ENCODE data around the gene EXTL1. TPM values are rescaled to one million over a fixed set of nuclear protein-coding genes. Genes with fewer than 3 reads are reported as not detected.

EXTL1 gene
- total and polyA plus RNA-seq, 8 donors, result 0.18 to 26.3 (median 0.31) TPM; not detected in 4

DNA sequence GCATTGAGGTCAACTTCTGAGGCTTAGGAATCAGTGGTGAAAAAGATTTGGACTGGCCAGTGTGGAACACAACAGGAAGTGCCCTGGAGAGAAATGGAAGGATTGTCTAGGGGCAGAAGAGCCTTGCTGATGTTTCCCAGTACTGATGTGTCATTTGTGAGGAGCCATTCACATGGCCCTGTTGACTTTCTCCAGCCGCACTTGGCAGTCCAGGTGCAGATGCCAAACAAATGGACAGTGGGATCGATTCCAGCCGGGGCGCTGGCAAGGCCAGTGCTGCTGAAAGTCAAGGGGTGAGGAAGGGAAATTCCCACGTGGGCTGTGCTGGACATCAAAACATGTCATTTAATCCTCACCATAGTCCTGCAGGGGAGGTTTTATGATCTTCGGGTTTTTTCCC lies 50.7 kb downstream of the EXTL1 start:
- H3K9me3 ChIP-seq, result no peaks in the 10 kb centered on the region
- intact Hi-C loops (cut with DNase I; ENCODE audit: low total_unique reads), result no loop called here
- H3K27ac ChIP-seq, result no peak overlapping the region
- no peak overlapping the region for H3K4me3 ChIP-seq
- no peaks in the 10 kb centered on the region for H3K36me3 ChIP-seq
- H3K4me1 ChIP-seq, result peaks cover 3 to 23% (median 14%) of the 10 kb centered on the region in 4 donors
- no peak for TF ChIP-seq POLR2A (IDR thresholded peaks at IDR 0.05)
- TF ChIP-seq, protein P1, sequence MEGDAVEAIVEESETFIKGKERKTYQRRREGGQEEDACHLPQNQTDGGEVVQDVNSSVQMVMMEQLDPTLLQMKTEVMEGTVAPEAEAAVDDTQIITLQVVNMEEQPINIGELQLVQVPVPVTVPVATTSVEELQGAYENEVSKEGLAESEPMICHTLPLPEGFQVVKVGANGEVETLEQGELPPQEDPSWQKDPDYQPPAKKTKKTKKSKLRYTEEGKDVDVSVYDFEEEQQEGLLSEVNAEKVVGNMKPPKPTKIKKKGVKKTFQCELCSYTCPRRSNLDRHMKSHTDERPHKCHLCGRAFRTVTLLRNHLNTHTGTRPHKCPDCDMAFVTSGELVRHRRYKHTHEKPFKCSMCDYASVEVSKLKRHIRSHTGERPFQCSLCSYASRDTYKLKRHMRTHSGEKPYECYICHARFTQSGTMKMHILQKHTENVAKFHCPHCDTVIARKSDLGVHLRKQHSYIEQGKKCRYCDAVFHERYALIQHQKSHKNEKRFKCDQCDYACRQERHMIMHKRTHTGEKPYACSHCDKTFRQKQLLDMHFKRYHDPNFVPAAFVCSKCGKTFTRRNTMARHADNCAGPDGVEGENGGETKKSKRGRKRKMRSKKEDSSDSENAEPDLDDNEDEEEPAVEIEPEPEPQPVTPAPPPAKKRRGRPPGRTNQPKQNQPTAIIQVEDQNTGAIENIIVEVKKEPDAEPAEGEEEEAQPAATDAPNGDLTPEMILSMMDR (IDR thresholded peaks at IDR 0.05), result no peak
- TF ChIP-seq EP300 (IDR thresholded peaks at IDR 0.05), result no peak
- TF ChIP-seq POLR2AphosphoS5 (IDR thresholded peaks at IDR 0.05), result no peak
- peaks cover 0 to 29% (median 10%) of the 10 kb centered on the region in 3 donors for H3K27me3 ChIP-seq
- 18 to 38% (median 34%) methylated on average over 6 of the region's 6 CpGs for WGBS, 5 donors
- peak in 1 of 2 donors; percentile 70 for DNase-seq

DNA sequence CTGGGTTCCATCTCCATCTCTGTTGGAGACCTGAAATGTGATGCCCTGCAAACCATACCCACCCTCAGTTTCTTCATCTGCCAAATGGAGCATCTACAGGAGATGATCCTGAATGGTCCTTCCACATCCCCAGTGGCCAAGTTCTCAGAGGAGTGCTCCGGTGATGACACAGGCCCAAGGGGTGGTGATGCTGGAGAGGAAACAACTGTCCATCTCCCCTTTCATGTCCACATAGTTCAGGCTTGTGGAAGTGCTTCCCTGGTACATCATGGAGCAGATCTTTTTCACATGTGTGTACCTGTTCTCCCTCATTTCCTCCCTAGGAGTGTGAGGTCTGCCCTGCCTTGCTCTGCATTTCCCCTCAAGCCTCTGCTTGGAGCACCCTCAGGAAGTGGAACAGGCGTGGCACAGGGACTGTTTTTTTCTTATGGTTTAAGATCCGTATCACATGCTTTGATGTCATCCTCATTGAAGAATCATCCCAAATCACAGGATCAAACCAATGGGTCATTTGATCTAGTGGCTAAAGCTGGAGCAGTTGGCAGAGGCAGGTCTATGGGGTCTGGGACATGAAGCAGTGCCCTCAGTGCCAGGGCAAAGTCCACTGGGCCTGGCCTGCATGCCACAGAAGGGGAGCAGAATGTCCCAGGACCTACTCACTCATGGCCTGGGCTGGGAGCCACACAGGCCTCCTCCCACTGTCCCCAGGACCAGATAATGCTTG lies 54.0 kb downstream of the EXTL1 start:
- Histone ChIP-seq H3K4me1 (peaks cover 0 to 34% (median 18%) of the 10 kb centered on the region in 4 donors), H3K9me3 (no peaks in the 10 kb centered on the region), H3K27me3 (peaks cover 0 to 12% (median 10%) of the 10 kb centered on the region in 3 donors), H3K4me3 (no peak overlapping the region), H3K27ac (peak overlapping the region in 1 of 5 donors; percentile 9), H3K36me3 (no peaks in the 10 kb centered on the region)
- DNase-seq, result peak in 1 of 2 donors; percentile 42
- TF ChIP-seq POLR2A (IDR thresholded peaks at IDR 0.05) (no peak), POLR2AphosphoS5 (IDR thresholded peaks at IDR 0.05) (no peak), EP300 (IDR thresholded peaks at IDR 0.05) (no peak)
- TF ChIP-seq, protein P1 (IDR thresholded peaks at IDR 0.05), result no peak
- intact Hi-C loops (cut with DNase I; ENCODE audit: low total_unique reads), result no loop called here
- WGBS, 5 donors, result 57 to 78% (median 62%) methylated on average over 2 to 3 of the region's 3 CpGs

DNA sequence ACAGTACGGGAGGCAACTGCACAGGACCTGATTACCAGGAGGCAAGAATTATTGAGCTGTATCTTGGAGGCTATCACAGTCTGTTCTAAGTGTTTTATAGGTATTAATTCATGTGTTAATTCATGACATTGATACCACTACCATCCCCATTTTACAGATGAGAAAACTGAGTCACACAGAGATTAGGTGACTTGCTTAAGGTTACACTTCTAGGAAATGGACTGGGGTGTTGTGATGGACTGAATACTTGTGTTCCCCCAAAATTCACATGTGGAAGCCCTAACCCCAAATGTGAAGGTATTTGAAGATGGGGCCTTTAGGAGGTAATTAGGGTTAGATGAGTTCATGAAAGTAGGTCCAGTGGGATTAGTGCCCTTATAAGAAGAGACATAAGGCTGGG lies 55.9 kb downstream of the EXTL1 start:
- Histone ChIP-seq H3K36me3 (no peaks in the 10 kb centered on the region), H3K27ac (no peak overlapping the region), H3K4me3 (no peak overlapping the region), H3K9me3 (no peaks in the 10 kb centered on the region), H3K27me3 (peaks cover 0 to 12% (median 10%) of the 10 kb centered on the region in 3 donors), H3K4me1 (peaks cover 0 to 29% (median 13%) of the 10 kb centered on the region in 4 donors)
- WGBS, 5 donors, result 96 to 100% (median 100%) methylated on average over 1 of the region's 1 CpG
- intact Hi-C loops (cut with DNase I; ENCODE audit: low total_unique reads), result no loop called here
- DNase-seq, result no peak
- TF ChIP-seq POLR2AphosphoS5 (IDR thresholded peaks at IDR 0.05) (no peak), EP300 (IDR thresholded peaks at IDR 0.05) (no peak), POLR2A (IDR thresholded peaks at IDR 0.05) (no peak)
- TF ChIP-seq, protein P1 (IDR thresholded peaks at IDR 0.05), result no peak

DNA sequence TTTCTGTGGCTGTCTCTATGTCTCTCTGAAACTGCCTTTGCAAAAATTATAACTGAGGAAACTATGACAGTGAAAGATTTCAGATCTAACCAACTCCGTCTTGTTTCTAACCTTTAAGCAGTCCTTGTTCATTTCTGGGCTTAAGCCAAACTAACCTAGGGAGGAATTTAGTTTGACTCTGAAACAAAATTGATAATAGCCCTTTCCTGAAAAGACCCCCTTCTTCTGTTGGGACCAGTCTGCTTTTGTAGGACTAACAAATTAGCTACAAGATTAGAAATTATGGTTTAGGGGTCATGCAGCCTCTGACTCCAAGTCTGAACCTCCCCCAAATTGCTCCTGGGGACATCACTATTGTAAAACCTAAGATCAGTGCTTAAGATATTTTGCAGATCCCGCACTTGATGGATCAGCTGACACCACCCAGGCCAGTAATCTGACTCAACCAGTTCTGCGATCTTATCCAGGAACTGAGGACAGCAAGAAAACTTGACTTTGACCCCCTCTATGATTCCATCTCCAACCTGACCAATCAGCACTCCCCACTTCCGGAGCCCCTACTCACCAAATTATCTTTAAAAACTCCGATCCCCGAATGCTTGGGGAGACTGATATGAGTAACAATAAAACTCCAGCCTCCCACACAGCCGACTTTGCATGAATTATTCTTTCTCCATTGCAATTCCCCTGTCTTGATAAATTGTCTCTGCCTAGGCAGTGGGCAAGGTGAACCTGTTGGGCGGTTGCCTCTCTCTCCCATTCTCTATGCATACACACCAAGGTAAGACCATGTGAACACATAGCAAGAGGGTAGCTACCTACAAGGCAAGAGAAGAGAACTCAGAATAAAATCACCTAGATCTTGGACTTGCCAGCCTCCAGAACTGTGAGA lies 57.0 kb downstream of the EXTL1 start:
- Histone ChIP-seq H3K27ac (no peak overlapping the region), H3K9me3 (no peaks in the 10 kb centered on the region), H3K4me1 (peaks cover 0 to 24% (median 11%) of the 10 kb centered on the region in 4 donors), H3K4me3 (no peak overlapping the region), H3K27me3 (peaks cover 0 to 18% (median 3%) of the 10 kb centered on the region in 3 donors), H3K36me3 (no peaks in the 10 kb centered on the region)
- TF ChIP-seq POLR2A (IDR thresholded peaks at IDR 0.05) (no peak), POLR2AphosphoS5 (IDR thresholded peaks at IDR 0.05) (no peak), EP300 (IDR thresholded peaks at IDR 0.05) (no peak)
- TF ChIP-seq, protein P1 (IDR thresholded peaks at IDR 0.05), result no peak
- intact Hi-C loops (cut with DNase I; ENCODE audit: low total_unique reads), result no loop called here
- peak in 1 of 2 donors; percentile 47 for DNase-seq
- WGBS, 5 donors, result 32 to 57% (median 40%) methylated on average over 8 of the region's 8 CpGs
